COLO829 (cell line): Measurements from ENCODE around the gene LRG1.
"Not testable (repeated sequence)": the region's sequence is repeated elsewhere in the genome, so short reads cannot be mapped to it uniquely, and the experiment has no call there.

Source experiments
- DNase-seq: peaks from one replicate; pipeline ENCODE4 v3.0.0; 2012; ENCODE audit warnings: low spot score

LRG1 gene

DNA sequence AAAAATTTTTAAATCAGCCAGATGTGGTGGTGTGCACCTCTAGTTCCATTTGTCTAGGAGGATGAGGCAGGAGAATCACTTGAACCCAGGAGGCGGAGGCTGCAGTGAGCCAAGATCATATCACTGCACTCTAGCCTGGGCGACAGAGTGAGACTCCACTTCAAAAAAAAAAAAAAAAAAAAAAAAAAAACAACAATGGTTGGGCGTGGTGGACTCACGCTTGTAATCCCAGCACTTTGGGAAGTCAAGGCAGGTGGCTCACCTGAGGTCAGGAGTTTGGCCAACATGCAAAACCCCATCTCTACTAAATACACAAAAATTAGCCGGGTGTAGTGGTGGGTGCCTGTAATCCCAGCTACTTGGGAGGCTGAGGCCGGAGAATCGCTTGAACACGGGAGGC is 12.5 kb downstream of the LRG1 start:
- DNase-seq: not testable (repeated sequence)

GRCh38 chr19:4525563-4526002 is 14.3 kb downstream of the LRG1 start:
- DNase-seq: no peak

DNA sequence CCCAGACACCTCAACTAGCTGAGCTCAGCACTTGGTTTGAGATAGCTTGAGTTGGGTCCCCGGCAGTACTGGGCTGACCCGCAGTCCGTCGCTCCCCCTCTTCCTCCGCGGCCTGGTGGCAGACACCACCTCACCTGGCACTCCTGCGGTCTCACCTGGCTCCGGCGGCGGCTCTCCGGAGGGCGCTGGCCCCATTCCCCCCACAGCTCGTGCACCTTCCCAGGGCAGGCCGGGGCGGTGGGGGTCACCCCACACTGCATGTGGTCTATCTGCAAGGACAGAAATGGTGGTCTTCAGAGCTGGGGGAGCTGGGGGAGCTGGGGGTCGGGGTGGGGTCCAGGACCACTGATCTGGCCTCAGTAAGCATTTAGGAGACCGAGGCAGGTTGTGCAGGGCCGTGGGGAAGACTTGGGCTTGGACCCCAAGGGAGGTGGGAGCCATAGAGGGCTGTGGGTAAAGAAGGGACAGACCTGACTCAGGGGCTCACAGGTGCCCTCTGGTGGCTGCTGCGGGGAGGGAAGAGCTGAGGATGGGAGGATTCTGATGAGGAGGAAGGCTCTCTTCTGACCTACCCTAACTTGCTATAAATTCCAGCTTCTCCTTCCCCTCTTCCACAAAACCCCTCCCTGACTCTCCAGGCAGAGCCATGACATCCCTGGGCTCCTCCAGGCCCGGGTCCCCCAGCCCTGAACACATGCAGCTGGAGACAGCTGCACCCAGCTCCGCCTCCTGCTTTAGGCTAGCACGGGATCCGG is 14.9 kb downstream of the LRG1 start:
- DNase-seq: peak; percentile 33

DNA sequence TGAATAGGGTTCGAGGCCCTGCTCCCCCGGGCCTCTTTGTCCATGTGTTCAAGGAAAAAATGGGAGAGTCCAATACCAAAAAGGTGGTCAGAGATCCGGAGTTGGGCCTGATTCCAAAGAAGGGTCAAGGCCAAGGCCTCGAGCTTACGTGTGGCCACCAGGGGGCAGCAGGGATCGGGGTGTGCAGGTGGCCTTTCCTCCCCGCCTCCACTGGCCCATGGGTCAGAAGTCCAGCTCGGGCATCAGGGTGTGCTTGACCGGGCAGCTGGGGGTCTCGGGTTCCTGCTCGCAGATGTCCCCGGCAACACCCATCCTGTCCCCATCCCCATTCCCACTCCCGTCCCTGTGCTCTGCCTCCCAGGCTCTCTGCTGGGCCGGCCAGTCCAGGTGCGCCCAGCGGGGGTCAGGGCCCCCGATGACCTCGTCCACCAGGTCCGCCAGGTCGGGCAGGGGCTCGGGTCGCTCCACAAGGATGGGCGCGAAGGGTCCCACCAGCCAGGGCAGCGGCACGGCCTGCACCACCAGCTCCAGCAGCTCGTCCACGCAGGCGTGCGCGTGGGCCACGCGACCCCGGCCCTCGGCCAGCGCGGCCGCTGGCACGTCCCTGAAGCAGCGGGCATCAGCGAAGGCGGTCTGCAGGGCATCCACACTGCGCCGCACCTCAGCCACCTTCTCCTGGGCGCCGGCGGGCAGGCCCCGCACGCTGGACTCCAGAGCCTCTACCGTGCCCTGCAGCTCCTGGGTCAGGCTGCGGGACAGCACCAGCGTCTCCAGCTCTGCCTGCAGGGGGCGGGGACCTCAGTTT is 16.3 kb downstream of the LRG1 start:
- peak; percentile 65 for DNase-seq

GRCh38 chr19:4522291-4523002 is 17.4 kb downstream of the LRG1 start:
- DNase-seq: peak; percentile 68

DNA sequence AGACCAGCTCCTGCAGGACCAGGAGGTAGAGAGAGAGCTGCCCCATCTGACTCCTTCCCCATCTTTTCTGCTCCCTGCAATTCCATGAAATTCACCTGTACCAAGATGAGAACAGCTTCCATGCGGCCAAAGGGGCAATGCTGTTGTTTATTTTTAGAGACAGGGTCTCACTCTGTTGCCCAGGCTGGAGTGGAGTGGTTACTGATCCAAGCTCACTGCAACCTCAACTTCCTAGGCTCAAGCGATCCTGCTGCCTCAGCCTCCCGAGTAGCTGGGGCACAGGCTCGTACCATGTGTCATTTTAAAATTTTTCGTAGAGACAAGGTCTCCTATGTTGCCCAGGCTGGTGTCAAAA is 18.0 kb downstream of the LRG1 start:
- no peak for DNase-seq

DNA sequence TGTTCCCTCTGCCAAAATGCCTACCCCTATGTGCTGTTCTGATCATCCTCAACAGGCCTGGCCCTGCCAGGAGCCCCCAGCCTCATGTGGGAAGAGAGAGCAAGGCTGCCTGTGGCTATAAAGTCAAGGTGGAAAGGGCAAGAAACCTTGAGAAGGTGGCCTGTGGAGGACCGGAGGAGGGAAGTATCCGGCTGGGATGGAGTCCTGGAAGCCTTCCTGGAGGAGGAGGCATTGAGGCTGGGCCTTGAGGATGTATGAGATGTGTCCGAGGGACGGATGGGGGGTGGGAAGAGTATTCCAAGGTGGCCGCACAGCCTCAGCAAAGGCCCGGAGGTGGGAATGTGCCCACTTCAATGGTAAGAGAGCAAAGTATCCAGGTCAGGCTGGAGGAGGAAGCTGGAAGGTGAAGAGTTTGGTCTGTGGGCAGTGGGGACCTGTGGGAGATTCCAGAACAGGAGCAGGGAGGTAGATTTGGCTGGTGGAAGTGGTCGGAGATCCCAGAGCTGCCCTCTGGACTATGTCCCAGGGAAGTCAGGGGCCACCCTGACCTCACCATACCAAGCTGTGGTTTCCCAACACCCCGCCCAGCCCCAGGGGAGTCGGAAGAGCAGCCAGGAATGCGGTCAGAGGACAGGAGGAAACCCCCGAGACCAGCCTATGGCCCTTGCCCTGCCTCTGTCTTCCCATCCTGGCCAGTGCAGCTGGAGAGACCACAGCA is 18.5 kb downstream of the LRG1 start:
- DNase-seq: no peak

DNA sequence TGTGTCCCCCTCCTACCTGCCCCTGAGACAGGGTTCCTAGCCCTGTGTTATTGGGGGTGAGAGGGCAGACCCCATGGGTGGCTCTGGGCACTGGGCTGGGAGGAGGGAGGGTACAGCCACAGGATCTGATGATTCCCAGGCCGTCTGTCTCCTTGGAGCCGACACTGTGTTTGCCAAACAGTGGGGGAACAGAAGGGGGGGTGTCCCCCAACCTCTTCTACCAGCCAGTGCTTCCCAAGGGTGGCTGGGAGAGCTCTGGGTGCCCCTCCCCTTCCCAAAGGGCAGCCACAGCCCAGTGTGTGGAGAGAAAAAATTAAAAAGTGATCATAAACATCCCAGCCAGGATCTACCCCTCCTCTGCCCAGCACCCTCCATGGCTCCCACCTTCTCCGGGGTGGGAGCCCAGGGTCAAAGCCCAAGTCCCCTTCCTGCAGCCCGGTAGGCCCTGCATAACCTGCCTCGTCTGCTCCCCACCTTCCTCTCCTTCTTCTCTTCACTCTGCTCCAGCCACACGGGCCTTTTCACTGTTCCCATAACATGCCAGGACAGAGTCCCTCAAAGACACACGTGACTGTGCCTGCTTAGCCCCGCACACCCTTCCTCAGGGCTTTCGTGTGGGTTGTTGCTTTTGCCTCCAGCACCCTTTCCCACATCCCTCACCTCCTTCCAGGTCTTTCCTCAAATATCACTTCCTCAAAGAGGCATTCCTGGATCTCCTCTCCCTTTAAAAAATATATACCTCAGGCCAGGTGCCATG is 20.1 kb downstream of the LRG1 start:
- DNase-seq: no peak

DNA sequence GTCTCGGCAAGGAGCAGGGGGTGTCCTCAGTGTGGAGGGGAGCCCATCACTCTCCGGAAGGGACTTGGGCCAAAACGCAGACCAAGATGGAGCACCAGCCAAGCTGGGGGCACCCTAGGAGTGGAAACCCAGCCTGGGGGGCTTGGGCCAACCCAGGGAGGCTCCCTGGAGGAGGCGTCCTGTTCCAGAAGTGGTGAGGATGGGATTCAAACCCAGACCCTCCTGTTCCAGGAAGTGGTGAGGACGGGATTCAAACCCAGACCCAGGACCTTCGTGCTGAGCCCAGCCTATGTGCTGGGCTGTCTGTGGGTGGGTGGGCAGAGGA is 20.7 kb downstream of the LRG1 start:
- no peak for DNase-seq

DNA sequence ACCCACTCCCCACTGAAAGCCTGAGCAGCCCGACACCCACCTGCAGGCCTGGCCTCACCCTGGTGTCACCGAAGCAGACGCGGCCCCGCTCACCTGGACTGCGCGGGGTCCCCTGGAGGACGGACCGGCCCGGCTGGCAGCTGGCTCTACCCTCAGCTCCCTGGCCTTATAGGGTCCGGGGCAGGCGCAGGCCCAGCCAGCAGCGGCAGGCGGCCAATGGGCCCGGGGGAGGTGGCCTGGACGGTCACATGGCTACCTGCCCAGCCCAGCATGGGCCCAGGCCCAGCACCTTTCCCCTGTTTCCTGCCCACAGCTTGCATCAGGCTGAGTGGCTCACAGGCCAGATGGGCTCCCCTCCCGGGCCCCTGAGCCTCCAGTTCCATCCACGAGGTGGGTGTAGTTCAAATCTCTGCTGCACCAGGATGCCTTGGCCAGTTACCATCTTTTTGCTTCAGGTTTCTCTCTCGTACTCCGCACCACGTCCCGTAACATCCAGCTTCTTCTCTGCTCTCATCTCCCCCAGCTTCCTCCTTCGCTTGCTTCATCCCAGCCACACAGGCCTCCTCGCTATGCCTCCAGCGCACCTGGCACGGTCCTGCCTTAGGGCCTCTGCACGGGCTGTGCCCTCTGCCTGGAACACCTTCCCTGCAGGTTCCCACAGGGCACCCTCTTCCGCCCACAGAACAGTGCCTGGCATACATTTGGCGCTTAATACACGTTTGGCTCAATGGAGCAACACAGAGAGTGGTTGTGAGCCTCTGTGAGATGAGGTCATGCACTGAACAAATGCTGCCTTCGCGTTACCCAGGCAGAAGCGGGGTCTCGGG is 21.3 kb downstream of the LRG1 start, which contains the start of gene PLIN4:
PLIN4 (minus strand) TSS at position 142 of the 827 bp plus-strand sequence. CDS start 214 bp downstream, outside the sequence.
- no peak for DNase-seq

GRCh38 chr19:4517451-4518057 is 22.3 kb downstream of the LRG1 start:
- no peak for DNase-seq

GRCh38 chr19:4516939-4517300 is 22.9 kb downstream of the LRG1 start:
- DNase-seq: no peak

- DNase-seq: no peak
Observed at GRCh38 chr19:4516199-4516938, 23.5 kb downstream of the LRG1 start.

GRCh38 chr19:4515732-4516131 is 24.1 kb downstream of the LRG1 start:
- no peak for DNase-seq

DNA sequence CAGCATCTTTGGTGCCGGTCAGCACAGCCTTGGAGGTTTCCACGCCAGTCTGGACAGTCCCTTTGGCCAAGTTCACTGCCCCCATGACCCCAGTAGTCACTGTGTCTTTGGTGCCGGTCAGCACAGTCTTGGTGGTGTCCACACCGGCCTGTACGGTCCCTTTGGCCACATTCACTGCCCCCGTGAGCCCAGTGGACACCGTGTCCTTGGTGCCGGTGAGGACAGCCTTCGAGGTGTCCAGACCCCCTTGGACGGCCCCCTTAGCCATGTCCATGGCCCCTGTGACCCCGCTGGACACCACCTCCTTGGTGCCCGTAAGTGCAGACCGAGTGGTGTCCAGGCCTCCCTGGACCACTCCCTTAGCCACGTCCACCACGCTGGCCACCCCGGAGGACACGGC is 26.6 kb downstream of the LRG1 start:
- no peak for DNase-seq

DNA sequence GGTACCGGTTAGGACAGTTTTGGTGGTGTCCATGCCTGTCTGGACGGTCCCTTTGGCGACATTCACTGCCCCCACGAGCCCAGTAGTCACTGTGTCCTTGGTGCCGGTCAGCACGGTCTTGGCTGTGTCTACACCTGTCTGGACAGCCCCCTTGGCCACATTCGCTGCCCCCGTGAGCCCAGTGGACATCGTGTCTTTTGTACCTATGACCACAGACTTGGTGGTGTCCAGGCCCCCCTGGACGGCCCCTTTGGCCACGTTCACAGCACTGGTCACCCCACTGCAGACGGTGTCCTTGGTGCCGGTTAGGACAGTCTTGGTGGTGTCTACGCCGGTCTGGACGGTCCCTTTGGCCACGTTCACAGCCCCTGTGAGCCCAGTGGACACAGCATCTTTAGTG is 27.8 kb downstream of the LRG1 start:
- DNase-seq: no peak

GRCh38 chr19:4511300-4512054 is 28.4 kb downstream of the LRG1 start:
- DNase-seq: no peak

GRCh38 chr19:4510435-4511255 is 29.2 kb downstream of the LRG1 start:
- no peak for DNase-seq
